Endodermal cell (in vitro differentiated cells): ENCODE results near the gene CMTR1. TPM values are rescaled to one million over a fixed set of nuclear protein-coding genes. Genes with fewer than 3 reads are reported as not detected.

ENCODE experiments used
- DNase-seq: peaks from one replicate; pipeline ENCODE4 v3.0.0-alpha.2; 2017
- H3K27ac ChIP-seq: 2 replicates; pipeline ENCODE4 v1.5.1; 2013; ENCODE audit warnings: mild to moderate bottlenecking, low read depth, low read length, moderate library complexity
- H3K27me3 ChIP-seq: 2 replicates; pipeline ENCODE4 v1.6.1; 2013; ENCODE audit warnings: mild to moderate bottlenecking, low read length, moderate library complexity; ENCODE audit not compliant: insufficient read depth, control insufficient read depth, poor library complexity, severe bottlenecking
- H3K36me3 ChIP-seq: 2 replicates; pipeline ENCODE4 v1.7.0; 2013; ENCODE audit warnings: mild to moderate bottlenecking, low read length, moderate library complexity; ENCODE audit not compliant: control insufficient read depth, insufficient read depth
- H3K4me1 ChIP-seq: one replicate; pipeline ENCODE4 v1.7.0; 2013; ENCODE audit warnings: low read length; ENCODE audit not compliant: control insufficient read depth, insufficient read depth
- H3K4me3 ChIP-seq: 2 replicates; pipeline ENCODE4 v1.5.1; 2013; ENCODE audit warnings: mild to moderate bottlenecking, low read length, moderate library complexity
- H3K9ac ChIP-seq: 2 replicates; pipeline ENCODE4 v1.6.1; 2013; ENCODE audit warnings: mild to moderate bottlenecking, low read length, moderate library complexity; ENCODE audit not compliant: poor library complexity, severe bottlenecking; ENCODE audit errors: extremely low read depth
- H3K9me3 ChIP-seq: 2 replicates; pipeline ENCODE4 v1.6.1; 2013; ENCODE audit warnings: mild to moderate bottlenecking, low read length, moderate library complexity; ENCODE audit not compliant: control insufficient read depth
- H3K27ac Mint-ChIP-seq: 2 replicates; pipeline ENCODE4 v1.8.0; 2020; ENCODE audit warnings: mixed read lengths
- H3K27me3 Mint-ChIP-seq: 2 replicates; pipeline ENCODE4 v1.8.0; 2021; ENCODE audit warnings: mild to moderate bottlenecking, mixed read lengths; ENCODE audit not compliant: insufficient read depth
- H3K36me3 Mint-ChIP-seq: 2 replicates; pipeline ENCODE4 v1.8.0; 2020; ENCODE audit warnings: low read depth, mixed read lengths
- H3K4me1 Mint-ChIP-seq: 2 replicates; pipeline ENCODE4 v1.8.0; 2020; ENCODE audit warnings: mixed read lengths
- H3K4me3 Mint-ChIP-seq: 2 replicates; pipeline ENCODE4 v1.8.0; 2020; ENCODE audit warnings: mild to moderate bottlenecking, moderate library complexity, mixed read lengths
- H3K9me3 Mint-ChIP-seq: 2 replicates; pipeline ENCODE4 v1.8.0; 2020; ENCODE audit warnings: mild to moderate bottlenecking, mixed read lengths
- WGBS, 2 experiments: methylation state at CpG; one replicate each; pipeline versions ENCODE4 v1.1.5 to v1.1.7; 2013; ENCODE audit warnings: missing lambda C conversion rate in 2 of 2, mixed read lengths in 1 of 2; ENCODE audit not compliant: insufficient coverage in 1 of 2, insufficient read length in 1 of 2; 5-methylcytosine and 5-hydroxymethylcytosine counted together
- total RNA-seq, 2 donors: library from RNA; stranded (reverse); fragmentation: NEBNext Ultra II Directional in 1 of 2; extraction: Animal tissue kit (Norgen Biotek cat#: 25700) in 1 of 2; gene quantifications; 2 replicates in 1 of 2; 3 replicates in 1 of 2; pipeline ENCODE4 v1.2.1, GENCODE V29; 2021
- TF ChIP-seq, protein P1 (sequence below): fragments of 200-600 bp; sonication (generic); conservative IDR thresholded peaks from 2 replicates; pipeline ENCODE4 v1.5.0; 2021; ENCODE audit warnings: antibody characterized with exemption, mild to moderate bottlenecking

The CMTR1 gene
- total RNA-seq, 2 donors from 2014 or later: 62.0 to 91.6 TPM

- no peak overlapping the region for H3K9ac ChIP-seq
- Mint-ChIP-seq H3K4me3 (no peak overlapping the region), H3K27ac (no peak overlapping the region), H3K4me1 (peaks cover 25% of the 10 kb centered on the region), H3K27me3 (no peaks in the 10 kb centered on the region), H3K9me3 (peaks cover 5% of the 10 kb centered on the region), H3K36me3 (peaks cover 10% of the 10 kb centered on the region)
- no peak for DNase-seq
- no peak overlapping the region for H3K4me3 ChIP-seq
- H3K27me3 ChIP-seq: no peaks in the 10 kb centered on the region
- no peaks in the 10 kb centered on the region for H3K9me3 ChIP-seq
- no peak overlapping the region for H3K27ac ChIP-seq
- no peaks in the 10 kb centered on the region for H3K4me1 ChIP-seq
- TF ChIP-seq, protein P1, sequence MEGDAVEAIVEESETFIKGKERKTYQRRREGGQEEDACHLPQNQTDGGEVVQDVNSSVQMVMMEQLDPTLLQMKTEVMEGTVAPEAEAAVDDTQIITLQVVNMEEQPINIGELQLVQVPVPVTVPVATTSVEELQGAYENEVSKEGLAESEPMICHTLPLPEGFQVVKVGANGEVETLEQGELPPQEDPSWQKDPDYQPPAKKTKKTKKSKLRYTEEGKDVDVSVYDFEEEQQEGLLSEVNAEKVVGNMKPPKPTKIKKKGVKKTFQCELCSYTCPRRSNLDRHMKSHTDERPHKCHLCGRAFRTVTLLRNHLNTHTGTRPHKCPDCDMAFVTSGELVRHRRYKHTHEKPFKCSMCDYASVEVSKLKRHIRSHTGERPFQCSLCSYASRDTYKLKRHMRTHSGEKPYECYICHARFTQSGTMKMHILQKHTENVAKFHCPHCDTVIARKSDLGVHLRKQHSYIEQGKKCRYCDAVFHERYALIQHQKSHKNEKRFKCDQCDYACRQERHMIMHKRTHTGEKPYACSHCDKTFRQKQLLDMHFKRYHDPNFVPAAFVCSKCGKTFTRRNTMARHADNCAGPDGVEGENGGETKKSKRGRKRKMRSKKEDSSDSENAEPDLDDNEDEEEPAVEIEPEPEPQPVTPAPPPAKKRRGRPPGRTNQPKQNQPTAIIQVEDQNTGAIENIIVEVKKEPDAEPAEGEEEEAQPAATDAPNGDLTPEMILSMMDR: no peak
- WGBS, 2 experiments: 93 to 94% methylated on average over 4 to 9 of the region's 9 CpGs
- H3K36me3 ChIP-seq: peaks cover 11% of the 10 kb centered on the region
These were observed 60.6 kb downstream of the CMTR1 start for GRCh38 chr6:37493661-37493995.

DNA sequence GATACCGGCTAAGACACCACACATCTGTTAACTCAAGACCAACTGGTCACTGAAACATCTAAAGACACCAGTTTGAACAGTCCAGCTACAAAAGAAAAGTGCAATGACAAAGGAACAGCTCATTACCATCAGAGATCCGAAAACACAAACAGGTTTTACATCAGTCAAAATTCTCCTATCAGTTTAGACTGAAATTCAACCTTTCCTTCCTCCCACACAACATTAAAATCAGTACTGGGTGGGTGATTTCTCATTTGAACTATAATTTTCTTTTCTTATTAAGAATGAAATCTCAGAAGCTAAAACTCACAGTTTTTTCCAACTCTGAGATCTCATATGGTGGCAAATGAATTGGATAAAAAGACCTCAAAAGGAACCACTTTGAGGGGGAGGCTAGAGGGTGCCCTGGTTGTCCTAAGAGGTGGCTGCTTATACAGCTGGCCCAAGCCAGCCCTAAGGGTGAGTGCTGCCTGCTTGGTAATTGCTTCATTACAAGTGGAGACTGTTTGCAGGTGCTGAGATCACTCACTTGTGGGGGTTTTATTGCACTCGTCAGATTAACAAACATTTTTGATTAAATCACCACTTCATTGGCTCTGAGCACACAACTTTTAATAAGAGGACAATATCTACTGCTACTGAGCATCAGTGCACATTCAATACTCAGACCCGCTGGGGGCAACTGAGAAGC is 62.4 kb downstream of the CMTR1 start:
- Histone ChIP-seq H3K27ac (no peak overlapping the region), H3K36me3 (peaks cover 5% of the 10 kb centered on the region), H3K27me3 (no peaks in the 10 kb centered on the region), H3K9ac (no peak overlapping the region), H3K4me1 (no peaks in the 10 kb centered on the region), H3K4me3 (no peak overlapping the region), H3K9me3 (no peaks in the 10 kb centered on the region)
- no peak for DNase-seq
- no peak overlapping the region for H3K27ac Mint-ChIP-seq
- no peaks in the 10 kb centered on the region for H3K27me3 Mint-ChIP-seq
- H3K9me3 Mint-ChIP-seq: no peaks in the 10 kb centered on the region
- peaks cover 13% of the 10 kb centered on the region for H3K4me1 Mint-ChIP-seq
- peaks cover 3% of the 10 kb centered on the region for H3K36me3 Mint-ChIP-seq
- WGBS, 2 experiments: 86 to 91% methylated on average over 4 of the region's 4 CpGs
- TF ChIP-seq, protein P1: no peak
- H3K4me3 Mint-ChIP-seq: no peak overlapping the region

GRCh38 chr6:37496951-37497885 is 64.2 kb downstream of the CMTR1 start:
- no peak for DNase-seq

More at GRCh38 chr6:37496951-37497885, 64.2 kb downstream of the CMTR1 start:
- no peak overlapping the region for H3K4me3 ChIP-seq
- H3K4me1 ChIP-seq: no peaks in the 10 kb centered on the region
- H3K9ac ChIP-seq: no peak overlapping the region
- WGBS, 2 experiments: 96% methylated on average over 8 to 13 of the region's 13 CpGs
- peaks cover 11% of the 10 kb centered on the region for H3K4me1 Mint-ChIP-seq
- no peaks in the 10 kb centered on the region for H3K27me3 Mint-ChIP-seq
- no peak overlapping the region for H3K27ac Mint-ChIP-seq
- H3K27ac ChIP-seq: no peak overlapping the region
- H3K9me3 Mint-ChIP-seq: no peaks in the 10 kb centered on the region
- H3K4me3 Mint-ChIP-seq: no peak overlapping the region
- peaks cover 3% of the 10 kb centered on the region for H3K36me3 Mint-ChIP-seq
- TF ChIP-seq, protein P1: no peak
- H3K36me3 ChIP-seq: peaks cover 5% of the 10 kb centered on the region
- H3K27me3 ChIP-seq: no peaks in the 10 kb centered on the region
- H3K9me3 ChIP-seq: no peaks in the 10 kb centered on the region
